SJCRH30 (cell line): Measurements from ENCODE around the gene PRXL2B. TPM values are rescaled to one million over a fixed set of nuclear protein-coding genes. Genes with fewer than 3 reads are reported as not detected.
"Not testable (repeated sequence)": the region's sequence is repeated elsewhere in the genome, so short reads cannot be mapped to it uniquely, and the experiment has no call there.

ENCODE experiments used
- DNase-seq, 2 experiments: peaks; one replicate each; pipeline ENCODE4 v3.0.0-alpha.2; 2015 to 2020
- H3K27ac ChIP-seq: fragments of 250-450 bp; sonication (Bioruptor Pico); 2 replicates; pipeline ENCODE4 v1.5.1; 2020; ENCODE audit warnings: mild to moderate bottlenecking, moderate library complexity
- H3K27me3 ChIP-seq: fragments of 250-450 bp; sonication (Bioruptor Pico); 2 replicates; pipeline ENCODE4 v1.5.1; 2020; ENCODE audit warnings: mild to moderate bottlenecking, moderate library complexity
- H3K36me3 ChIP-seq: fragments of 250-450 bp; sonication (Bioruptor Pico); 2 replicates; pipeline ENCODE4 v1.5.1; 2020; ENCODE audit warnings: mild to moderate bottlenecking, moderate library complexity
- H3K4me1 ChIP-seq: fragments of 250-450 bp; sonication (Bioruptor Pico); 2 replicates; pipeline ENCODE4 v1.5.1; 2020; ENCODE audit warnings: mild to moderate bottlenecking, moderate library complexity
- H3K4me3 ChIP-seq: fragments of 250-450 bp; sonication (Bioruptor Pico); 2 replicates; pipeline ENCODE4 v1.5.1; 2020; ENCODE audit warnings: mild to moderate bottlenecking, moderate library complexity
- H3K9me3 ChIP-seq: fragments of 250-450 bp; sonication (Bioruptor Pico); replicated peaks from 2 replicates; pipeline ENCODE4 v1.5.1; 2020; ENCODE audit warnings: mild to moderate bottlenecking, moderate library complexity
- total RNA-seq: library from RNA; depleted of rRNA; stranded (reverse); fragments of >200 nt; shearing (Covaris generic); gene quantifications from 2 replicates; pipeline ENCODE4 v1.2.3, GENCODE V29; 2014

The PRXL2B gene
- total RNA-seq, 1 experiment from 2014 or later, result 22.5 TPM

GRCh38 chr1:2614145-2614544 is 27.6 kb downstream of the PRXL2B start:
- Histone ChIP-seq H3K4me1 (no peaks in the 10 kb centered on the region), H3K9me3 (no peaks in the 10 kb centered on the region), H3K27ac (no peak overlapping the region), H3K36me3 (no peaks in the 10 kb centered on the region), H3K4me3 (no peak overlapping the region), H3K27me3 (peaks cover 2% of the 10 kb centered on the region)
- no peak for DNase-seq

- H3K36me3 ChIP-seq, result no peaks in the 10 kb centered on the region
- no peak for DNase-seq
- peaks cover 24% of the 10 kb centered on the region for H3K27me3 ChIP-seq
- H3K4me3 ChIP-seq, result no peak overlapping the region
- no peaks in the 10 kb centered on the region for H3K9me3 ChIP-seq
- no peaks in the 10 kb centered on the region for H3K4me1 ChIP-seq
- no peak overlapping the region for H3K27ac ChIP-seq
Measured at GRCh38 chr1:2617971-2618470, 31.4 kb downstream of the PRXL2B start.

- no peaks in the 10 kb centered on the region for H3K36me3 ChIP-seq
- H3K27ac ChIP-seq, result no peak overlapping the region
- no peak for DNase-seq
- H3K9me3 ChIP-seq, result no peaks in the 10 kb centered on the region
- peaks cover 48% of the 10 kb centered on the region for H3K27me3 ChIP-seq
- no peaks in the 10 kb centered on the region for H3K4me1 ChIP-seq
- H3K4me3 ChIP-seq, result no peak overlapping the region
Measured at GRCh38 chr1:2623571-2624337, 37.2 kb downstream of the PRXL2B start.

DNA sequence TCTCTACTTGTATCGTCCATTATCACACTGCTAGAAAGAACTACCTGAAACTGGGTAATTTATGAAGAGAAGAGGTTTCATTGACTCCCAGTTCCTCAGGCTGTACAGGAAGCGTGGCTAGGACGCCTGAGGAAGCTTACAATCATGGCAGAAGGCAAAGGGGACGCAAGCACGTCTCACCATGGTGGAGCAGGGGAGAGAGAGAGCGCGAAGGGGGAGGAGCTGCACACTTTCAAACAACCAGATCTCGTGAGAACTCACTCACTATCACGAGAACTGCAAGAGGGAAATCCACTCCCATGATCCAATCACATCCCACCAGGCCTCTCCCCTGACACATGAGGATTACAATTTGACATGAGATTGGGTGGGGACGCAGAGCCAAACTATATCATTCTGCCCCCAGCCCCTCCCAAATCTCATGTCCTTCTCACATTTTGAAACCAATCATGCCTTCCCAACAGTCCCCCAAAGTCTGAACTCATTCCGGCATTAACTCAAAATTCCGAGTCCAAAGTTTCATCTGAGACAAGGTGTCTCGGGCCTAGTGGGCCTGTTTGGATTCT is 38.2 kb downstream of the PRXL2B start:
- Histone ChIP-seq H3K9me3 (no peaks in the 10 kb centered on the region), H3K36me3 (no peaks in the 10 kb centered on the region), H3K27me3 (peaks cover 45% of the 10 kb centered on the region), H3K4me1 (no peaks in the 10 kb centered on the region), H3K4me3 (no peak overlapping the region), H3K27ac (no peak overlapping the region)
- no peak for DNase-seq

- peaks cover 41% of the 10 kb centered on the region for H3K27me3 ChIP-seq
Measured at GRCh38 chr1:2625311-2625710, 38.7 kb downstream of the PRXL2B start.

GRCh38 chr1:2625748-2626147 is 39.2 kb downstream of the PRXL2B start:
- not testable (repeated sequence) for H3K36me3 ChIP-seq, H3K9me3 ChIP-seq, H3K27ac ChIP-seq, H3K4me3 ChIP-seq, DNase-seq, H3K4me1 ChIP-seq
- H3K27me3 ChIP-seq, result peaks cover 41% of the 10 kb centered on the region

More at GRCh38 chr1:2625311-2625710, 38.7 kb downstream of the PRXL2B start:
- Histone ChIP-seq H3K36me3 (no peaks in the 10 kb centered on the region), H3K9me3 (no peaks in the 10 kb centered on the region; the same call in 1 of the 2 replicates), H3K4me1 (no peaks in the 10 kb centered on the region), H3K4me3 (no peak overlapping the region), H3K27ac (no peak overlapping the region)
- no peak for DNase-seq

GRCh38 chr1:2627746-2628145 is 41.2 kb downstream of the PRXL2B start:
- Histone ChIP-seq H3K4me1 (no peaks in the 10 kb centered on the region), H3K36me3 (no peaks in the 10 kb centered on the region), H3K27ac (no peak overlapping the region), H3K27me3 (peaks cover 27% of the 10 kb centered on the region), H3K9me3 (no peaks in the 10 kb centered on the region; the same call in 1 of the 2 replicates), H3K4me3 (no peak overlapping the region)
- DNase-seq, result no peak

GRCh38 chr1:2628191-2628932 is 41.8 kb downstream of the PRXL2B start:
- no peaks in the 10 kb centered on the region for H3K4me1 ChIP-seq
- no peak overlapping the region for H3K27ac ChIP-seq
- H3K9me3 ChIP-seq, result no peaks in the 10 kb centered on the region; the same call in 1 of the 2 replicates
- peaks cover 30% of the 10 kb centered on the region for H3K27me3 ChIP-seq
- no peak overlapping the region for H3K4me3 ChIP-seq
- H3K36me3 ChIP-seq, result no peaks in the 10 kb centered on the region
- DNase-seq, result no peak

GRCh38 chr1:2628933-2629626 is 42.5 kb downstream of the PRXL2B start:
- no peaks in the 10 kb centered on the region; the same call in 1 of the 2 replicates for H3K9me3 ChIP-seq
- peaks cover 30% of the 10 kb centered on the region for H3K27me3 ChIP-seq
- H3K4me3 ChIP-seq, result no peak overlapping the region
- no peaks in the 10 kb centered on the region for H3K4me1 ChIP-seq
- no peaks in the 10 kb centered on the region for H3K36me3 ChIP-seq
- DNase-seq, result no peak
- H3K27ac ChIP-seq, result no peak overlapping the region

GRCh38 chr1:2629627-2630497 is 43.3 kb downstream of the PRXL2B start:
- no peak overlapping the region for H3K27ac ChIP-seq
- no peaks in the 10 kb centered on the region for H3K4me1 ChIP-seq
- H3K4me3 ChIP-seq, result no peak overlapping the region
- H3K36me3 ChIP-seq, result no peaks in the 10 kb centered on the region
- no peak for DNase-seq
- peaks cover 32% of the 10 kb centered on the region for H3K27me3 ChIP-seq
- no peaks in the 10 kb centered on the region; the same call in 1 of the 2 replicates for H3K9me3 ChIP-seq

- H3K27me3 ChIP-seq, result peaks cover 27% of the 10 kb centered on the region
- no peak overlapping the region for H3K4me3 ChIP-seq
- DNase-seq, result no peak
- no peaks in the 10 kb centered on the region; the same call in 1 of the 2 replicates for H3K9me3 ChIP-seq
- no peaks in the 10 kb centered on the region for H3K36me3 ChIP-seq
- H3K4me1 ChIP-seq, result no peaks in the 10 kb centered on the region
- H3K27ac ChIP-seq, result no peak overlapping the region
Measured at GRCh38 chr1:2630498-2631135, 44.0 kb downstream of the PRXL2B start.

- no peak overlapping the region for H3K4me3 ChIP-seq
- no peak overlapping the region for H3K27ac ChIP-seq
- no peak for DNase-seq
- H3K9me3 ChIP-seq, result no peaks in the 10 kb centered on the region; the same call in 1 of the 2 replicates
- no peaks in the 10 kb centered on the region for H3K36me3 ChIP-seq
- peaks cover 19% of the 10 kb centered on the region for H3K27me3 ChIP-seq
- no peaks in the 10 kb centered on the region for H3K4me1 ChIP-seq
Measured at GRCh38 chr1:2631136-2632050, 44.8 kb downstream of the PRXL2B start.

DNA sequence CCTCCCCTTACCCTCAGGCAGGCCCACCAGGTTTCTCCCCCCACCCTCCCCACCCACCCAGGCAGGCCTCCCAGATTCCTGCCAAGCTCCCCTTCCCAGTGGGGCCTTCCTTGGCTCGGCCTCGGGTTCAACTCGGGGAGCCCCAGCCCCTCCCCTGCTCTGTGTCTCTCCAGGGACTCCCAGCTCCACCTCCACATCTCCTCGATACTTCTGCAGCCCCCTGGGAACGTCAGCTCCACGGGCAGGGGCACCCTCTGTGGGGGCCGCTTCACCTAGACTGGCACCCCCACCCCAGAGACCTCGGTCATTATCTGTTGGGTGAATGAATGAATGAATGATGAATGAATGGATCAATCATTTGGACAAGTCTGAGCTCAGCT is 45.5 kb downstream of the PRXL2B start:
- Histone ChIP-seq H3K9me3 (peaks cover 5% of the 10 kb centered on the region), H3K27me3 (peaks cover 19% of the 10 kb centered on the region), H3K4me3 (no peak overlapping the region), H3K36me3 (no peaks in the 10 kb centered on the region), H3K4me1 (no peaks in the 10 kb centered on the region), H3K27ac (no peak overlapping the region)
- no peak for DNase-seq
